K562 (cell line): Measurements from ENCODE around the gene TBL2. TPM values are rescaled to one million over a fixed set of nuclear protein-coding genes. Genes with fewer than 3 reads are reported as not detected.

Experiments used
- GABPB1 ChIP-seq: sonication (generic); formaldehyde crosslinking; IDR thresholded peaks from 2 replicates; pipeline ENCODE4 v1.8.0; 2022; ENCODE audit warnings: mild to moderate bottlenecking, missing genetic modification reagents
- GTF2E2 ChIP-seq: fragments of 200-800 bp; sonication (Bioruptor generic); IDR thresholded peaks from 2 replicates; pipeline ENCODE4 v1.6.1; 2016; ENCODE audit warnings: missing genetic modification characterization, missing compliant biosample characterization
- HDAC1 ChIP-seq, 2 experiments: fragments of 450-650 bp; IDR thresholded peaks; 2 replicates each; pipeline ENCODE4 v1.6.1; 2016 to 2017; ENCODE audit warnings: inconsistent platforms in 1 of 2, mild to moderate bottlenecking in 1 of 2, moderate library complexity in 1 of 2
- KHSRP ChIP-seq: fragments of 450-650 bp; IDR thresholded peaks from 2 replicates; pipeline ENCODE4 v1.6.1; 2017
- MXI1 ChIP-seq: IDR thresholded peaks from 2 replicates; pipeline ENCODE4 v1.6.1; 2011; ENCODE audit warnings: low read depth, mild to moderate bottlenecking, improper control_type of control experiment, low read length
- NRF1 ChIP-seq, 2 experiments: fragments of 450-650 bp; IDR thresholded peaks in 1 of 2; conservative IDR thresholded peaks in 1 of 2; 2 replicates each; pipeline ENCODE4 v1.6.1; 2014; ENCODE audit warnings: mild to moderate bottlenecking in 2 of 2
- RBM22 ChIP-seq: fragments of 200-400 bp; formaldehyde crosslinking; IDR thresholded peaks from 2 replicates; pipeline ENCODE4 v1.6.1; 2018; ENCODE audit warnings: low read length, low read depth; ENCODE audit not compliant: poor library complexity, severe bottlenecking
- SMARCA4 ChIP-seq: fragments of 450-650 bp; IDR thresholded peaks from 2 replicates; pipeline ENCODE4 v1.6.1; 2016
- TCF7 ChIP-seq: sonication (generic); IDR thresholded peaks from 2 replicates; pipeline ENCODE4 v1.6.1; 2016; ENCODE audit warnings: antibody characterized with exemption, borderline replicate concordance
- ZC3H11A ChIP-seq: IDR thresholded peaks from 2 replicates; pipeline ENCODE4 v1.6.1; 2012; ENCODE audit warnings: low read depth, low read length, improper control_type of control experiment
- polyA plus RNA-seq, 8 experiments: library from polyadenylated mRNA; depleted of rRNA in 4 of 8; stranded (reverse) in 5 of 8; unstranded in 3 of 8; fragments of >200 nt; fragmentation: Nextera tagmentation in 2 of 8; fragmentation: Illumina TruSeq in 1 of 8; extraction: Ambion mirVana in 2 of 8; extraction: Trizol in 1 of 8; gene quantifications; 2 replicates each; pipeline versions ENCODE4 v1.2.1 to v1.2.3, GENCODE V29; 2011 to 2014; ENCODE audit warnings: inconsistent platforms in 1 of 8, missing spikeins in 1 of 8
- total RNA-seq, 7 experiments: library from RNA; depleted of rRNA in 6 of 7; stranded (reverse); fragments of >200 nt in 6 of 7; fragmentation: Illumina TruSeq in 2 of 7; extraction: Trizol in 2 of 7; gene quantifications; 2 replicates each; pipeline versions ENCODE4 v1.2.1 to v1.2.3, GENCODE V29; 2011 to 2021; ENCODE audit warnings: low replicate concordance in 1 of 7
- TF ChIP-seq, protein P1 (sequence below): sonication (generic); formaldehyde crosslinking; IDR thresholded peaks from 2 replicates; pipeline ENCODE4 v1.8.1; 2022; ENCODE audit warnings: missing genetic modification reagents
- TF ChIP-seq, protein P2 (sequence below), 2 experiments: fragments of 450-650 bp; conservative IDR thresholded peaks; 2 replicates each; pipeline ENCODE4 v1.6.1; 2017; ENCODE audit warnings: mild to moderate bottlenecking in 2 of 2, moderate library complexity in 2 of 2
- TF ChIP-seq, protein P3 (sequence below): sonication (generic); formaldehyde crosslinking; IDR thresholded peaks from 2 replicates; pipeline ENCODE4 v1.8.1; 2023; ENCODE audit warnings: mild to moderate bottlenecking, missing genetic modification reagents, moderate library complexity

Gene TBL2
- total and polyA plus RNA-seq, 9 of the 15 experiments (the other 6 are each of a cell fraction or from before 2014, with no cell fraction given) = 2.5 to 123 (median 49.2) TPM

DNA sequence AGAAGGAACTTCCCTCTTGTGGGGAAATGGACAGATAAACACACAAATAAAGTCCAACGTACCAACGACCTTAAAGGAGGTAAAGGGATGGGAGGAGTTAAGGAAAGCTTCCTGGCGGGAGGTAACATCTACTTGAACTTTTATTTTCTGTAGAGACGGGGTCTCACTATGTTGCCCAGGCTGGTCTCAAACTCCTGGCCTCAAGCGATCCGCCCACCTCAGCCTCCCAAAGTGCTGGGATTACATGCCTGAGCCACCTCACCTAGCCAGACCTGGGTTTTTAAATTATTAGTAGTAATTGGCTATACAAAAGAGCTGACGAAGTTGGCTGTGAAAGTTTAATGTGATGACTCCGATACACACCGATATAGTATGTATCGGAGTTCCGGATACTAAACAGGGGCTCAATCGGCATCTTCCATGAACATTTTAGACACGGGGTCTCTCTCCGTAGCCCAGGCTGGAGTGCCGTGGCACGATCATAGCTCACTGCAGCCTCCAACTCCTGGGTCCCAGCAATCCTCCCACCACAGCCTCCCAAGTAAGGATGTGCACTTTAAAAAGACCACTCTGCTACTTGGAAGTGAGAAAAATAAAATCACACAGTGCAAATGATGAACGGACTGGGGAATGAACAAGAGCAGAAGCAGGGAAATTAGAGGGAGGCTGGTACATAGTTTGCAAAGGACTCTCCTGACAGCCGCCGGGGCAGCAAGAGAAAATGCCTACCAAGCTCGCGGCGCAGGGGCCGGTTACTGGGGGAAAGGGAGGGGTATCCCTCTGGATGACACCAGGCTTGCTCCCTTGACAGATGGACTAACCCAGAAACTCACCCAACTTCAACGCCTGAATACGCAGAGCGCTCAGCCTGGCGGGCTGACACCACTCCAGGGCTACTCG, 21.9 kb downstream of the TBL2 start (continued):
- TF ChIP-seq, protein P1, sequence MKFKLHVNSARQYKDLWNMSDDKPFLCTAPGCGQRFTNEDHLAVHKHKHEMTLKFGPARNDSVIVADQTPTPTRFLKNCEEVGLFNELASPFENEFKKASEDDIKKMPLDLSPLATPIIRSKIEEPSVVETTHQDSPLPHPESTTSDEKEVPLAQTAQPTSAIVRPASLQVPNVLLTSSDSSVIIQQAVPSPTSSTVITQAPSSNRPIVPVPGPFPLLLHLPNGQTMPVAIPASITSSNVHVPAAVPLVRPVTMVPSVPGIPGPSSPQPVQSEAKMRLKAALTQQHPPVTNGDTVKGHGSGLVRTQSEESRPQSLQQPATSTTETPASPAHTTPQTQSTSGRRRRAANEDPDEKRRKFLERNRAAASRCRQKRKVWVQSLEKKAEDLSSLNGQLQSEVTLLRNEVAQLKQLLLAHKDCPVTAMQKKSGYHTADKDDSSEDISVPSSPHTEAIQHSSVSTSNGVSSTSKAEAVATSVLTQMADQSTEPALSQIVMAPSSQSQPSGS (CRISPR knock-in tag) = no peak
- TF ChIP-seq, protein P2, sequence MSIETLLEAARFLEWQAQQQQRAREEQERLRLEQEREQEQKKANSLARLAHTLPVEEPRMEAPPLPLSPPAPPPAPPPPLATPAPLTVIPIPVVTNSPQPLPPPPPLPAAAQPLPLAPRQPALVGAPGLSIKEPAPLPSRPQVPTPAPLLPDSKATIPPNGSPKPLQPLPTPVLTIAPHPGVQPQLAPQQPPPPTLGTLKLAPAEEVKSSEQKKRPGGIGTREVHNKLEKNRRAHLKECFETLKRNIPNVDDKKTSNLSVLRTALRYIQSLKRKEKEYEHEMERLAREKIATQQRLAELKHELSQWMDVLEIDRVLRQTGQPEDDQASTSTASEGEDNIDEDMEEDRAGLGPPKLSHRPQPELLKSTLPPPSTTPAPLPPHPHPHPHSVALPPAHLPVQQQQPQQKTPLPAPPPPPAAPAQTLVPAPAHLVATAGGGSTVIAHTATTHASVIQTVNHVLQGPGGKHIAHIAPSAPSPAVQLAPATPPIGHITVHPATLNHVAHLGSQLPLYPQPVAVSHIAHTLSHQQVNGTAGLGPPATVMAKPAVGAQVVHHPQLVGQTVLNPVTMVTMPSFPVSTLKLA (conservative IDR thresholded peaks at IDR 0.05) = peak in 1 of 2 experiments; percentile 70; a peak in 1 of 4 replicates
- TF ChIP-seq GABPB1 (CRISPR knock-in tag) (peak; percentile 50; the same call in 1 of the 2 replicates), ZC3H11A (0 out of 2 replicates have a peak, but pooled peaks have one; percentile 5), RBM22 (no peak), MXI1 (0 out of 2 replicates have a peak, but pooled peaks have one; percentile 33), TCF7 (no peak), KHSRP (no peak), HDAC1 (IDR thresholded peaks at IDR 0.05) (peak in 1 of 2 experiments; percentile 74; a peak in 2 of 4 replicates), NRF1 (conservative IDR thresholded peaks at IDR 0.05 in 1 of 2, IDR thresholded peaks at IDR 0.05 in 1 of 2) (peak; percentile 7 to 63; a peak in 3 of 4 replicates), GTF2E2 (tag) (no peak), SMARCA4 (0 out of 2 replicates have a peak, but pooled peaks have one; percentile 28)
- TF ChIP-seq, protein P3, sequence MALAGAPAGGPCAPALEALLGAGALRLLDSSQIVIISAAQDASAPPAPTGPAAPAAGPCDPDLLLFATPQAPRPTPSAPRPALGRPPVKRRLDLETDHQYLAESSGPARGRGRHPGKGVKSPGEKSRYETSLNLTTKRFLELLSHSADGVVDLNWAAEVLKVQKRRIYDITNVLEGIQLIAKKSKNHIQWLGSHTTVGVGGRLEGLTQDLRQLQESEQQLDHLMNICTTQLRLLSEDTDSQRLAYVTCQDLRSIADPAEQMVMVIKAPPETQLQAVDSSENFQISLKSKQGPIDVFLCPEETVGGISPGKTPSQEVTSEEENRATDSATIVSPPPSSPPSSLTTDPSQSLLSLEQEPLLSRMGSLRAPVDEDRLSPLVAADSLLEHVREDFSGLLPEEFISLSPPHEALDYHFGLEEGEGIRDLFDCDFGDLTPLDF (CRISPR knock-in tag) = 0 out of 2 replicates have a peak, but pooled peaks have one; percentile 27
